Psoas muscle (tissue), 8 donors: ENCODE results near the gene SH3GL2. TPM values are rescaled to one million over a fixed set of nuclear protein-coding genes. Genes with fewer than 3 reads are reported as not detected.

Experiments used
- ATAC-seq, 4 donors: fragments of 200-7000 bp; cut with Tn5 transposase; one replicate each; pipeline ENCODE4 v1.9.1; 2020; ENCODE audit warnings: moderate library complexity in 3 of 4, mild to moderate bottlenecking in 2 of 4
- DNase-seq, 2 donors: peaks; one replicate each; pipeline ENCODE4 v3.0.0-alpha.2; 2020
- H3K27ac ChIP-seq: fragments of 200-600 bp; one replicate; pipeline ENCODE4 v1.8.0; 2022
- H3K27me3 ChIP-seq, 3 donors: fragments of 200-600 bp in 1 of 3; one replicate each; pipeline versions ENCODE4 v1.6.1 to v1.8.0; 2013 to 2022; ENCODE audit warnings: low read length in 2 of 3, mild to moderate bottlenecking in 2 of 3, moderate library complexity in 1 of 3; ENCODE audit not compliant: insufficient read depth in 3 of 3
- H3K36me3 ChIP-seq, 2 donors: fragments of 200-600 bp in 1 of 2; one replicate each; pipeline versions ENCODE4 v1.6.1 to v1.8.0; 2013 to 2022; ENCODE audit warnings: low read depth in 1 of 2, mild to moderate bottlenecking in 1 of 2, moderate library complexity in 1 of 2; ENCODE audit not compliant: insufficient read depth in 1 of 2
- H3K4me1 ChIP-seq: fragments of 200-600 bp; one replicate; pipeline ENCODE4 v1.8.0; 2022
- H3K4me3 ChIP-seq: fragments of 200-600 bp; one replicate; pipeline ENCODE4 v1.8.0; 2022; ENCODE audit warnings: mild to moderate bottlenecking
- H3K9me3 ChIP-seq: fragments of 200-600 bp; one replicate; pipeline ENCODE4 v1.8.0; 2022
- WGBS, 3 donors: extraction: QIAGEN DNeasy Blood & Tissue Kit; methylation state at CpG; one replicate each; pipeline versions ENCODE4 v1.1.6 to v1.1.7; 2013; 5-methylcytosine and 5-hydroxymethylcytosine counted together
- intact Hi-C, 2 donors: fragments of 100-400 bp; cut with DNase I; formaldehyde crosslinking; loops; one replicate each; pipeline versions ENCODE4 v1.11.0 to v1.14.2; 2022
- polyA plus RNA-seq, 3 donors: library from polyadenylated mRNA; stranded (reverse); fragments of 200-250 nt; gene quantifications; one replicate each; pipeline ENCODE4 v1.2.3, GENCODE V29; 2013
- total RNA-seq, 4 donors: library from RNA; stranded (reverse); fragmentation: NEBNext Ultra II Directional in 2 of 4; extraction: Animal tissue kit (Norgen Biotek cat#: 25700) in 2 of 4; gene quantifications; one replicate each; pipeline versions ENCODE4 v1.2.1 to v1.2.4, GENCODE V29; 2021 to 2023
- TF ChIP-seq, protein P1 (sequence below): fragments of 200-600 bp; IDR thresholded peaks from one replicate; pipeline ENCODE4 v1.8.0; 2022; ENCODE audit warnings: antibody characterized with exemption
- donor health status: healthy with polysubstance abuse.
- donor health status: DM: no; HTN: no; CAD: no; lungs with moderate emphysema.
- donor health status: Bipolar disorder and iron deficiency.
- donor health status: healthy.
- donor health status: DM: yes; HTN: yes; CAD: no.
- donor health status: DM: no; HTN: no; CAD: no.
- donor health status: DM: no; HTN: no; CAD: no.
- donor health status: DM: yes; HTN: yes; CAD: no.

The SH3GL2 gene
- total and polyA plus RNA-seq, 7 donors: 0.08 TPM; not detected in 6

DNA sequence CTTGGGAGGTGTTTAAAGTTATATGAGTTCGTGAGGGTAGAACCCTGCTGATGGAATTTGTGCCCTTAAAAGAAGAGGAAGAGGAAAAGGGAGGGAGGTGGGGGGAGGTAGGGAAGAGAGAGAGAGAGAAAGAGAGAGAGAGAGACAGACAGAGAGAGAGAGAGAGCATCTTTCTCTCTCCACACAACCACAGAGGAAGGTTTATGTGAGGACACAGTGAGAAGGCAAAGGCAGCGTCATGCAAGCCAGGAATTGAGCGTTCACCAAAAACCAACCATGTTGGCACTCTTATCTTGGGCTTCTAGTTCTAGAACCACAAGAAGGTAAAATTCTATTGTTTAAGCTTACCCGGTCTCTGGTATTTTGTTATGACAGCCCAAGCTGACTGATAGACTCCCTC, 152.4 kb downstream of the SH3GL2 start:
- Histone ChIP-seq H3K9me3 (peaks cover 4% of the 10 kb centered on the region), H3K4me1 (no peaks in the 10 kb centered on the region), H3K4me3 (no peak overlapping the region), H3K36me3 (no peaks in the 10 kb centered on the region), H3K27ac (no peak overlapping the region), H3K27me3 (no peaks in the 10 kb centered on the region)
- 76 to 85% (median 80%) methylated on average over 4 of the region's 4 CpGs for WGBS, 3 donors
- no peak for ATAC-seq
- TF ChIP-seq, protein P1, sequence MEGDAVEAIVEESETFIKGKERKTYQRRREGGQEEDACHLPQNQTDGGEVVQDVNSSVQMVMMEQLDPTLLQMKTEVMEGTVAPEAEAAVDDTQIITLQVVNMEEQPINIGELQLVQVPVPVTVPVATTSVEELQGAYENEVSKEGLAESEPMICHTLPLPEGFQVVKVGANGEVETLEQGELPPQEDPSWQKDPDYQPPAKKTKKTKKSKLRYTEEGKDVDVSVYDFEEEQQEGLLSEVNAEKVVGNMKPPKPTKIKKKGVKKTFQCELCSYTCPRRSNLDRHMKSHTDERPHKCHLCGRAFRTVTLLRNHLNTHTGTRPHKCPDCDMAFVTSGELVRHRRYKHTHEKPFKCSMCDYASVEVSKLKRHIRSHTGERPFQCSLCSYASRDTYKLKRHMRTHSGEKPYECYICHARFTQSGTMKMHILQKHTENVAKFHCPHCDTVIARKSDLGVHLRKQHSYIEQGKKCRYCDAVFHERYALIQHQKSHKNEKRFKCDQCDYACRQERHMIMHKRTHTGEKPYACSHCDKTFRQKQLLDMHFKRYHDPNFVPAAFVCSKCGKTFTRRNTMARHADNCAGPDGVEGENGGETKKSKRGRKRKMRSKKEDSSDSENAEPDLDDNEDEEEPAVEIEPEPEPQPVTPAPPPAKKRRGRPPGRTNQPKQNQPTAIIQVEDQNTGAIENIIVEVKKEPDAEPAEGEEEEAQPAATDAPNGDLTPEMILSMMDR: no peak
- intact Hi-C loops: no loop called here
- no peak for DNase-seq

DNA sequence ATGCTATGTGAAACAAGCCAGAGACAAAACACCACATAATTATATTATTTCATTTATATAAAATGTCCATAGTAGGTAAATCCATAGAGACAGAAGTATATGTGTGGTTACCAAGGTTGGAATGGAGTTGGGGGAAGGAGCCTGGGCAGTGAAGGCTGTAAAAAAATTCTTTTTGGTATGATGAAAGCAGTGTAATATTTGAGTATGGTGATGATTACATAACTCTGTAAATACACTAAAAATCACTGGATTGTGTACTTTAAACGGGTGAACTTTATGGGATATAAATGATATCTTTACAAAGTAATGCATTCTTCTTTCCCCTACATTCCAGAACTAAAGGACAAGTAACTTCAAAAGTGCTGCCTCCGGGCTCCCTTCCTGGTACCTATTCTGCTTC, 155.8 kb downstream of the SH3GL2 start:
- no peaks in the 10 kb centered on the region for H3K36me3 ChIP-seq
- intact Hi-C loops: no loop called here
- no peak overlapping the region for H3K27ac ChIP-seq
- ATAC-seq: no peak
- H3K4me3 ChIP-seq: no peak overlapping the region
- 59 to 77% (median 66%) methylated on average over 2 of the region's 2 CpGs for WGBS, 3 donors
- H3K4me1 ChIP-seq: no peaks in the 10 kb centered on the region
- TF ChIP-seq, protein P1: no peak
- DNase-seq: no peak
- no peaks in the 10 kb centered on the region for H3K27me3 ChIP-seq
- H3K9me3 ChIP-seq: peaks cover 4% of the 10 kb centered on the region

DNA sequence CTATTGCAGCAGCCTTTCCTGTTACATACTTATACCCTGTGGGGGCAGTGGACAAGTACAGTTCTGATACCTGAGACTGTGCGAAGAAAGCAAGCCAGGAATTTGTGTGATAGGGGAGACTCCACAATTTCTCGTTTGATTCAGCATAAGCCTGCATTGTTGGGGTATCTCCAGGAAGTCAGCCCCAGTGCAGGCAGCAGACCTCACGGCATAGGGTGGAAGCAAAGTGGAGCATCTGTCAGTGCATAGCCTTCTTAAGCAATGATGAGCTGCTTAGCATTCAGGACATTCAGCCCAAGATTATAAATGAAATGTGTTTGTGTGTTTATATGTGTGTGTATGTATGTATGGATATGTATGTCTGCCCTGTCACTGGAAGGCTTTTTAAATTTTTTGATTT, 157.0 kb downstream of the SH3GL2 start:
- Histone ChIP-seq H3K4me3 (no peak overlapping the region), H3K27ac (no peak overlapping the region), H3K4me1 (no peaks in the 10 kb centered on the region), H3K36me3 (no peaks in the 10 kb centered on the region), H3K27me3 (no peaks in the 10 kb centered on the region), H3K9me3 (peaks cover 4% of the 10 kb centered on the region)
- 76 to 81% (median 77%) methylated on average over 3 of the region's 3 CpGs for WGBS, 3 donors
- TF ChIP-seq, protein P1: no peak
- intact Hi-C loops: no loop called here
- ATAC-seq: no peak
- DNase-seq: no peak

DNA sequence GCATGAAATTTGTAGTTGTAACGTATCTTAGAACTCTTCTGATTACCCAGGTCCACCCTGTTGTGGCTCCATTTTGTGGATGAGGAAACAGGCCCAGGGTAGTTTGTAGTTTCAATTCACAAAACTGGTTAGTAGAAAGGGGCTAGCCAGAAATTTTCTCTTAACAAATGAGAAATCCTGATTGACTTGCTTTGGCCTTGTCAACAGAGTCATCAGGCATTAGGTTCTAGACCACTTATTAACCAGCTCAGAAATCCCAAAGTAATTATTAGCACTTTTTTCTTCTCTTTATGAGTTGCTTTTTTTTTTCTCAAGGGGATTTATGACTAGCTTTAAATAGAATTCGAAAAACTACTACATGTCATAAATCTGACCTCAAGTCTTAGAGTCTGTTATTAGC, 160.2 kb downstream of the SH3GL2 start:
- DNase-seq (no peak), ATAC-seq (no peak)
- Histone ChIP-seq H3K27me3 (no peaks in the 10 kb centered on the region), H3K9me3 (no peaks in the 10 kb centered on the region), H3K27ac (no peak overlapping the region), H3K4me1 (no peaks in the 10 kb centered on the region), H3K36me3 (no peaks in the 10 kb centered on the region), H3K4me3 (no peak overlapping the region)
- TF ChIP-seq, protein P1: no peak
- WGBS, 3 donors: 56 to 67% (median 64%) methylated on average over 2 of the region's 2 CpGs
- intact Hi-C loops: no loop called here

DNA sequence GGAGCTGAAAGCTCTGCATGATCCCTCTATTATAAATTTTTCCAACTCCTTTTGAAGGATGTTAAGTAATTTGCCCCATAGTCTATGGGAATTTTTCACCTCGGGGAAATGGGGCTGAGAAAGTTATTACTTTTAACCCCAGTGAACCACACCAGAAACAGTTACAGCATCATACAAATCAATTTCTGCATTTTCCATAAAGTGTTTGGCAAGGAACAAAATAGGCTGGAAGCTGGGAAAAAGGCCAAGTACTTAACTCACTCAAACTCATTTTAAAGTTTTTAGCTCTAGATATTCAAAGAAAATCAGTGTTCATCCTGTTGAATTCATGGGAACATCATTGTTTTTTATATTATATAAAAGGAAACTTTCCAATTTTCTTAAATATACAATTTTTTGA, 160.9 kb downstream of the SH3GL2 start:
- no peaks in the 10 kb centered on the region for H3K4me1 ChIP-seq
- no peak overlapping the region for H3K27ac ChIP-seq
- intact Hi-C loops: no loop called here
- ATAC-seq: no peak
- DNase-seq: no peak
- H3K36me3 ChIP-seq: no peaks in the 10 kb centered on the region
- no peaks in the 10 kb centered on the region for H3K9me3 ChIP-seq
- H3K27me3 ChIP-seq: no peaks in the 10 kb centered on the region
- H3K4me3 ChIP-seq: no peak overlapping the region
- 0 to 17% (median 9%) methylated on average over 1 of the region's 1 CpG for WGBS, 3 donors
- TF ChIP-seq, protein P1: no peak
